HG02571 (cell line): ENCODE results near the gene DLG2.

Experiments used
- ATAC-seq: cut with Tn5 transposase; IDR thresholded peaks from one replicate; pipeline ENCODE4 v1.9.1; 2021; ENCODE audit warnings: mild to moderate bottlenecking, moderate library complexity; ENCODE audit not compliant: unreplicated experiment

Gene DLG2

GRCh38 chr11:84194696-84195095 is 1432.4 kb downstream of the DLG2 start:
- ATAC-seq: no peak

- ATAC-seq: no peak
Observed at GRCh38 chr11:84193706-84194105, 1433.4 kb downstream of the DLG2 start.

- no peak for ATAC-seq
Observed at GRCh38 chr11:84188521-84188920, 1438.6 kb downstream of the DLG2 start.

GRCh38 chr11:84173078-84173477 is 1454.1 kb downstream of the DLG2 start:
- no peak for ATAC-seq

- no peak for ATAC-seq
Observed at GRCh38 chr11:84165139-84165538, 1462.0 kb downstream of the DLG2 start.

- no peak for ATAC-seq
Observed at GRCh38 chr11:84164728-84165127, 1462.4 kb downstream of the DLG2 start.

GRCh38 chr11:84163116-84163515 is 1464.0 kb downstream of the DLG2 start:
- ATAC-seq: no peak

- no peak for ATAC-seq
Observed at GRCh38 chr11:84157639-84158038, 1469.5 kb downstream of the DLG2 start.

- ATAC-seq: no peak
Observed at GRCh38 chr11:84146826-84147225, 1480.3 kb downstream of the DLG2 start.

- ATAC-seq: no peak
Observed at GRCh38 chr11:84145616-84146185, 1481.4 kb downstream of the DLG2 start.

- no peak for ATAC-seq
Observed at GRCh38 chr11:84144531-84144930, 1482.6 kb downstream of the DLG2 start.

GRCh38 chr11:84142411-84142810 is 1484.7 kb downstream of the DLG2 start:
- no peak for ATAC-seq

GRCh38 chr11:84140386-84141169 is 1486.6 kb downstream of the DLG2 start:
- ATAC-seq: no peak

GRCh38 chr11:84137960-84138359 is 1489.2 kb downstream of the DLG2 start:
- ATAC-seq: no peak

- no peak for ATAC-seq
Observed at GRCh38 chr11:84137505-84137904, 1489.6 kb downstream of the DLG2 start.

GRCh38 chr11:84136926-84137325 is 1490.2 kb downstream of the DLG2 start:
- no peak for ATAC-seq

GRCh38 chr11:84130646-84131427 is 1496.3 kb downstream of the DLG2 start:
- no peak for ATAC-seq

- ATAC-seq: no peak
Observed at GRCh38 chr11:84129961-84130576, 1497.1 kb downstream of the DLG2 start.

- ATAC-seq: no peak
Observed at GRCh38 chr11:84128840-84129239, 1498.3 kb downstream of the DLG2 start.

GRCh38 chr11:84117394-84117793 is 1509.8 kb downstream of the DLG2 start:
- no peak for ATAC-seq

GRCh38 chr11:84106541-84106940 is 1520.6 kb downstream of the DLG2 start:
- no peak for ATAC-seq
